ENCODE data around the gene PRPF38A. TPM values are rescaled to one million over a fixed set of nuclear protein-coding genes. Genes with fewer than 3 reads are reported as not detected.

Gene PRPF38A
- total RNA-seq, 1 donor from 2014 or later = 38.1 TPM

GRCh38 chr1:52400131-52400530, 4.3 kb upstream of the PRPF38A start:
- ATAC-seq = no peak

- no peak for ATAC-seq
Measured at GRCh38 chr1:52402860-52403240, 1.6 kb upstream of the PRPF38A start.

- peak; percentile 74 for ATAC-seq
Measured at GRCh38 chr1:52403566-52404115, 761 bp upstream of the PRPF38A start.

- no peak for ATAC-seq
Measured at GRCh38 chr1:52404975-52405338, 555 bp downstream of the PRPF38A start.

- ATAC-seq = no peak
Measured at GRCh38 chr1:52413410-52413989, 9.1 kb downstream of the PRPF38A start.

- no peak for ATAC-seq
Measured at GRCh38 chr1:52414942-52415341, 10.5 kb downstream of the PRPF38A start.

GRCh38 chr1:52416811-52417210, 12.4 kb downstream of the PRPF38A start:
- no peak for ATAC-seq

- no peak for ATAC-seq
Measured at GRCh38 chr1:52420713-52421112, 16.3 kb downstream of the PRPF38A start.

- ATAC-seq = no peak
Measured at GRCh38 chr1:52423055-52423454, 18.7 kb downstream of the PRPF38A start.

GRCh38 chr1:52423771-52424170, 19.4 kb downstream of the PRPF38A start:
- no peak for ATAC-seq

- peak; percentile 48 for ATAC-seq
Measured at GRCh38 chr1:52424231-52424636, 19.8 kb downstream of the PRPF38A start.

- no peak for ATAC-seq
Measured at GRCh38 chr1:52424813-52425212, 20.4 kb downstream of the PRPF38A start.

GRCh38 chr1:52426371-52426770, 22.0 kb downstream of the PRPF38A start:
- peak; percentile 53 for ATAC-seq

GRCh38 chr1:52427152-52427551, 22.8 kb downstream of the PRPF38A start:
- no peak for ATAC-seq

GRCh38 chr1:52432807-52433206, 28.4 kb downstream of the PRPF38A start:
- ATAC-seq = no peak

GRCh38 chr1:52435211-52435610, 30.8 kb downstream of the PRPF38A start:
- no peak for ATAC-seq

GRCh38 chr1:52435650-52436049, 31.2 kb downstream of the PRPF38A start:
- ATAC-seq = no peak

- no peak for ATAC-seq
Measured at GRCh38 chr1:52436817-52437216, 32.4 kb downstream of the PRPF38A start.

GRCh38 chr1:52439976-52440375, 35.6 kb downstream of the PRPF38A start:
- no peak for ATAC-seq

- ATAC-seq = no peak
Measured at GRCh38 chr1:52444463-52444862, 40.1 kb downstream of the PRPF38A start.

GRCh38 chr1:52454127-52454526, 49.7 kb downstream of the PRPF38A start:
- ATAC-seq = no peak

GRCh38 chr1:52454779-52455178, 50.4 kb downstream of the PRPF38A start:
- no peak for ATAC-seq

GRCh38 chr1:52455686-52456085, 51.3 kb downstream of the PRPF38A start:
- no peak for ATAC-seq

- no peak for ATAC-seq
Measured at GRCh38 chr1:52460694-52461093, 56.3 kb downstream of the PRPF38A start.

- ATAC-seq = no peak
Measured at GRCh38 chr1:52461821-52462220, 57.4 kb downstream of the PRPF38A start.

Data from esophagus mucosa (tissue), 1 donor.